Mammary epithelial cell (primary cell): ENCODE measurements around the gene ZNF503.

Experiments
- CTCF ChIP-seq, 2 donors: IDR thresholded peaks in 1 of 2; conservative IDR thresholded peaks in 1 of 2; 2 replicates each; pipeline ENCODE4 v1.5.1; 2011 to 2012; ENCODE audit warnings: inconsistent platforms in 2 of 2, low read length in 2 of 2, mild to moderate bottlenecking in 2 of 2, control low read depth in 1 of 2, low read depth in 1 of 2; ENCODE audit not compliant: insufficient read depth in 1 of 2; ENCODE audit errors: extremely low read depth in 1 of 2
- EZH2 ChIP-seq: IDR thresholded peaks from 2 replicates; pipeline ENCODE4 v1.6.1; 2012; ENCODE audit warnings: low read length, inconsistent platforms, borderline replicate concordance

- TF ChIP-seq CTCF (conservative IDR thresholded peaks at IDR 0.05 in 1 of 2, IDR thresholded peaks at IDR 0.05 in 1 of 2; ENCODE audit: extremely low read depth in 1 of 2, insufficient read depth in 1 of 2, low read depth in 1 of 2, low read length in 2 of 2) = no peak
- TF ChIP-seq EZH2 = no peak
Measured at GRCh38 chr10:75418712-75419111, 17.1 kb upstream of the ZNF503 start.
